PC-9 (cell line): ENCODE measurements around the gene ELMOD1. TPM values are rescaled to one million over a fixed set of nuclear protein-coding genes. Genes with fewer than 3 reads are reported as not detected.

ENCODE experiments used
- BruUV-seq: library from RNA; stranded (reverse); fragments of 400-500 nt; replicated peaks from 2 replicates; lab custom pipeline; 2021; lab: Mats Ljungman, UMichigan
- CTCF ChIA-PET: fragments of 300-600 bp; sonication (Branson Sonifier 250); formaldehyde crosslinking; loops from one replicate; lab custom pipeline; 2022; ENCODE audit warnings: antibody characterized with exemption; lab: Charles Lee
- POLR2A ChIA-PET: fragments of 300-600 bp; sonication (Branson Sonifier 250); formaldehyde crosslinking; loops from one replicate; lab custom pipeline; 2022; ENCODE audit warnings: antibody characterized with exemption; ENCODE audit not compliant: unreplicated experiment; lab: Charles Lee
- DNase-seq, 2 experiments: peaks; one replicate each; pipeline versions ENCODE4 v3.0.0 to v3.0.0-alpha.2; 2015 to 2022; ENCODE audit warnings: mixed read lengths in 1 of 2
- H2AFZ ChIP-seq: fragments of 200-600 bp; sonication (generic); 2 replicates; pipeline ENCODE4 v1.8.1; 2017; ENCODE audit warnings: antibody characterized with exemption
- H3F3A ChIP-seq: fragments of 200-600 bp; sonication (generic); 2 replicates; pipeline ENCODE4 v1.8.1; 2017; ENCODE audit warnings: antibody characterized with exemption, mild to moderate bottlenecking, low read depth; ENCODE audit not compliant: insufficient read depth
- H3K27ac ChIP-seq: fragments of 200-600 bp; sonication (generic); 2 replicates; pipeline ENCODE4 v1.6.1; 2016; ENCODE audit warnings: mixed run types
- H3K27me3 ChIP-seq: fragments of 200-600 bp; sonication (generic); 2 replicates; pipeline ENCODE4 v1.6.1; 2016; ENCODE audit warnings: low read depth, mixed run types; ENCODE audit not compliant: insufficient read depth
- H3K36me3 ChIP-seq: fragments of 200-600 bp; sonication (generic); 2 replicates; pipeline ENCODE4 v1.6.1; 2016; ENCODE audit warnings: low read depth, mixed run types
- H3K4me1 ChIP-seq: fragments of 200-600 bp; sonication (generic); replicated peaks from 2 replicates; pipeline ENCODE4 v1.6.1; 2016; ENCODE audit warnings: mixed run types; ENCODE audit not compliant: insufficient read depth
- H3K4me2 ChIP-seq: fragments of 200-600 bp; sonication (generic); 2 replicates; pipeline ENCODE4 v1.6.1; 2017; ENCODE audit warnings: mixed run types
- H3K4me3 ChIP-seq: fragments of 200-600 bp; sonication (generic); 2 replicates; pipeline ENCODE4 v1.6.1; 2016; ENCODE audit warnings: mixed run types
- H3K79me2 ChIP-seq: fragments of 200-600 bp; sonication (generic); 2 replicates; pipeline ENCODE4 v1.6.1; 2017; ENCODE audit warnings: low read depth, mixed run types
- H3K9me2 ChIP-seq: fragments of 200-600 bp; sonication (generic); 2 replicates; pipeline ENCODE4 v1.8.1; 2017; ENCODE audit warnings: mild to moderate bottlenecking; ENCODE audit not compliant: insufficient read depth
- H3K9me3 ChIP-seq: fragments of 200-600 bp; sonication (generic); 2 replicates; pipeline ENCODE4 v1.8.1; 2016; ENCODE audit warnings: low read depth; ENCODE audit not compliant: insufficient read depth
- H4K20me1 ChIP-seq: fragments of 200-600 bp; sonication (generic); 2 replicates; pipeline ENCODE4 v1.8.1; 2017; ENCODE audit not compliant: insufficient read depth
- EZH2 ChIP-seq: fragments of 200-600 bp; sonication (generic); IDR thresholded peaks from 2 replicates; pipeline ENCODE4 v1.8.0; 2017; ENCODE audit warnings: antibody characterized with exemption, low read depth
- intact Hi-C: fragments of 100-400 bp; cut with micrococcal nuclease; formaldehyde crosslinking; loops from one replicate; pipeline ENCODE4 v1.10.0; 2022; ENCODE audit not compliant: unreplicated experiment
- total RNA-seq: library from RNA; stranded (reverse); gene quantifications from 2 replicates; pipeline ENCODE4 v1.2.3, GENCODE V29; 2021
- TF ChIP-seq, protein P1 (sequence below): fragments of 200-600 bp; sonication (generic); conservative IDR thresholded peaks from 2 replicates; pipeline ENCODE4 v1.6.1; 2017; ENCODE audit warnings: mixed run types, antibody characterized with exemption, mild to moderate bottlenecking, moderate library complexity

Gene ELMOD1
- total RNA-seq, 1 experiment from 2014 or later, result not detected

DNA sequence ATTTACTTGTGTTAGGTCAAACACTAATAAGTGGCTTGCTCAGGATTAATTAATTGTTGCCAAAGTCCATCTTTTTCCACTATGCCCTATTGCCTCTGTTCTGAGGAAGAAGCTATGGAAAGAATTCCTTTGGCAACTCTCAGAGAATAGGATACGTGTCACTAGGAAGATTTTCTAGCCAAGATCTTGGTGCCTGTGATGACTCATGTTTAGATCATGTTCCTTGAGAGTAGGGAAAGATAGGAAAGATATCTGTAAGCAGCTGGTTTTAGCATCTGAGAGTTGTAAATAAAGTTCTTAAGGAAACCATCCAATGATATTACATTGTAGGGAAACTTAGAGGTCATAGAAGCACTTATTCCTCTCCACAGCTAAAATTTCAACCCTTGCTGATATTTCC, 105.2 kb downstream of the ELMOD1 start:
- intact Hi-C loops, result no loop called here
- H3K79me2 ChIP-seq, result no peaks in the 10 kb centered on the region
- H4K20me1 ChIP-seq, result no peaks in the 10 kb centered on the region
- no TSS peak for BruUV-seq
- H3K27me3 ChIP-seq, result no peaks in the 10 kb centered on the region
- no peaks in the 10 kb centered on the region for H3K36me3 ChIP-seq
- no peak overlapping the region for H2AFZ ChIP-seq
- POLR2A ChIA-PET, result no interaction called here
- peaks cover 12% of the 10 kb centered on the region for H3K4me1 ChIP-seq
- peak; percentile 2 to 63 for DNase-seq
- H3K4me2 ChIP-seq, result no peak overlapping the region
- H3F3A ChIP-seq, result peaks cover 11% of the 10 kb centered on the region
- no peak overlapping the region for H3K27ac ChIP-seq
- no peak overlapping the region for H3K4me3 ChIP-seq
- no peaks in the 10 kb centered on the region; the same call in 1 of the 2 replicates for H3K9me2 ChIP-seq
- CTCF ChIA-PET, result no interaction called here
- H3K9me3 ChIP-seq, result no peaks in the 10 kb centered on the region
- TF ChIP-seq EZH2, result no peak
- TF ChIP-seq, protein P1, sequence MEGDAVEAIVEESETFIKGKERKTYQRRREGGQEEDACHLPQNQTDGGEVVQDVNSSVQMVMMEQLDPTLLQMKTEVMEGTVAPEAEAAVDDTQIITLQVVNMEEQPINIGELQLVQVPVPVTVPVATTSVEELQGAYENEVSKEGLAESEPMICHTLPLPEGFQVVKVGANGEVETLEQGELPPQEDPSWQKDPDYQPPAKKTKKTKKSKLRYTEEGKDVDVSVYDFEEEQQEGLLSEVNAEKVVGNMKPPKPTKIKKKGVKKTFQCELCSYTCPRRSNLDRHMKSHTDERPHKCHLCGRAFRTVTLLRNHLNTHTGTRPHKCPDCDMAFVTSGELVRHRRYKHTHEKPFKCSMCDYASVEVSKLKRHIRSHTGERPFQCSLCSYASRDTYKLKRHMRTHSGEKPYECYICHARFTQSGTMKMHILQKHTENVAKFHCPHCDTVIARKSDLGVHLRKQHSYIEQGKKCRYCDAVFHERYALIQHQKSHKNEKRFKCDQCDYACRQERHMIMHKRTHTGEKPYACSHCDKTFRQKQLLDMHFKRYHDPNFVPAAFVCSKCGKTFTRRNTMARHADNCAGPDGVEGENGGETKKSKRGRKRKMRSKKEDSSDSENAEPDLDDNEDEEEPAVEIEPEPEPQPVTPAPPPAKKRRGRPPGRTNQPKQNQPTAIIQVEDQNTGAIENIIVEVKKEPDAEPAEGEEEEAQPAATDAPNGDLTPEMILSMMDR, result no peak

DNA sequence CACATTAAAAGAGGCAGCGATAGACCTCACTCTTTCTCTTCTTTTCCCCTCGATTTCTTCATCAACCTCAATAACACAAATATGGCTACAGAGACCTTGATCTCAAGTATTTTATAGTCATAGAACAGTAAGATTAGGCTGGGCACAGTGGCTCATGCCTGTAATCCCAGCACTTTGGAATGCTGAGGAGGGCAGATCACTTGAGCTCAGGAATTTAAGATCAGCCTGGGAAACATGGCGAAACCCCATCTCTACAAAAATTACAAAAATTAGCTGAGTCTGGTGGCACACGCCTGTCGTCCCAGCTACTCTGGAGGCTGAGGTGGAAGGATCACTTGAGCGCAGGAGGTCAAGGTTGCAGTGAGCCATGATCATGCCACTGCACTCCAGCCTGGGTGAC, 106.3 kb downstream of the ELMOD1 start:
- intact Hi-C loops, result no loop called here
- BruUV-seq, result no TSS peak
- CTCF ChIA-PET, result no interaction called here

DNA sequence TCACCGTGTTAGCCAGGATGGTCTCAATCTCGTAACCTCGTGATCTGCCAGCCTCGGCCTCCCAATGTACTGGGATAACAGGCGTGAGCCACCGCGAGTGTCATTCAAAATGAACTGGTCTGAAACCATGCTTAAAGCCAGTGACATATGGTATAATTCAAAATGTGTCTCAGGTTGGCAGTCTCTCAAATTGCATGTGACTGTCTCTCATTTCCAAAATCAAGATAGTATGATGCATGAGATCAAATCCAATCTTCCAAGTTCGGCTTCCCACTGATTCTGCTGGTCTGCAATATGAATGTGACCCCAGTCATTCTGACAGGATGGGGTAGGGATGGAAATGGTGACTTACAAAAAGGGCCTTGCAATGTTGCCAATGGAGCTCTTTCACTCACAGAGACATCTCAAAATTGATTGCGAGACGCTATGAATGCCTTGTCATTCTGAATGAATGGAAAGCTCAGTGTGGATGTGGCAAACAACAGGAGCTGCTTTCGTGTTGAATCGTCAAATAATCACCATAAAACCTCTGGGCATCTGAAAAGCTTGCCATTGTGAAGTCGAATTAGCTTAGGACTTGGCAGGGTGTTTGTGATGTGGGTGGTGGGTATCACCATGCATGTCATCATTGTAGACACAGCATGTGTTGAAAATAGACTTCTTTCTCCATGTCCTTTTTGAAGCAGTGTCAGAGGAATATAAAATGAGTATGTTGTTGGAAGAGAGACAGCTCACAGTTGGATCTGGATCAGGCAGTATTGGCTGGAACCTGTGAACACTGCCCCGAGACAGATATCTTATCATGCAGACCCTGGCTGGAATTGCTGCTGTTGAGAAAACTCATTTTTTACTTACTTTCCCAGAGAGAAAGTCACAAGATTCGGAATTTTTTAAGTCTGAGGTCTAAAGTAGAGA, 108.7 kb downstream of the ELMOD1 start:
- Histone ChIP-seq H4K20me1 (no peaks in the 10 kb centered on the region), H3K4me2 (no peak overlapping the region), H3K79me2 (no peaks in the 10 kb centered on the region), H3F3A (peaks cover 11% of the 10 kb centered on the region), H3K4me3 (no peak overlapping the region), H3K36me3 (no peaks in the 10 kb centered on the region), H3K4me1 (peaks cover 15% of the 10 kb centered on the region), H3K27me3 (no peaks in the 10 kb centered on the region), H2AFZ (no peak overlapping the region), H3K27ac (no peak overlapping the region), H3K9me2 (no peaks in the 10 kb centered on the region; the same call in 1 of the 2 replicates), H3K9me3 (no peaks in the 10 kb centered on the region)
- TF ChIP-seq EZH2, result no peak
- TF ChIP-seq, protein P1, result no peak
- BruUV-seq, result no TSS peak
- DNase-seq, result no peak
- intact Hi-C loops, result no loop called here
- ChIA-PET CTCF (no interaction called here), POLR2A (no interaction called here)

More for the DNA sequence above, 106.3 kb downstream of the ELMOD1 start:
- no peak for DNase-seq
- Histone ChIP-seq H3F3A (peaks cover 11% of the 10 kb centered on the region), H3K4me2 (no peak overlapping the region), H3K36me3 (no peaks in the 10 kb centered on the region), H3K79me2 (no peaks in the 10 kb centered on the region), H3K27me3 (no peaks in the 10 kb centered on the region), H3K4me3 (no peak overlapping the region), H3K9me3 (no peaks in the 10 kb centered on the region), H3K9me2 (no peaks in the 10 kb centered on the region; the same call in 1 of the 2 replicates), H3K4me1 (peaks cover 12% of the 10 kb centered on the region), H2AFZ (no peak overlapping the region), H4K20me1 (no peaks in the 10 kb centered on the region), H3K27ac (no peak overlapping the region)
- TF ChIP-seq, protein P1, result no peak
- no peak for TF ChIP-seq EZH2
- POLR2A ChIA-PET, result no interaction called here
